Prostate gland (tissue), 2 donors: ENCODE results near the gene ARFGAP1. TPM values are rescaled to one million over a fixed set of nuclear protein-coding genes. Genes with fewer than 3 reads are reported as not detected.

Experiments
- DNase-seq: peaks from one replicate; pipeline ENCODE4 v3.0.0-alpha.2; 2019; ENCODE audit warnings: low spot score
- H3K27ac ChIP-seq, 2 donors: fragments of 200-600 bp; sonication (generic); 2 replicates each; pipeline ENCODE4 v1.5.1; 2017 to 2019
- H3K27me3 ChIP-seq: fragments of 200-600 bp; sonication (generic); replicated peaks from 2 replicates; pipeline ENCODE4 v1.5.1; 2019; ENCODE audit not compliant: insufficient read depth
- H3K36me3 ChIP-seq, 2 donors: fragments of 200-600 bp; sonication (generic); 1 replicate in 1 of 2; 2 replicates in 1 of 2; pipeline versions ENCODE4 v1.5.1 to v1.8.1; 2017 to 2019
- H3K4me1 ChIP-seq: fragments of 200-600 bp; sonication (generic); replicated peaks from 2 replicates; pipeline ENCODE4 v1.5.1; 2019
- H3K4me3 ChIP-seq, 2 donors: fragments of 200-600 bp; sonication (generic); 2 replicates each; pipeline ENCODE4 v1.5.1; 2017 to 2019
- H3K9me3 ChIP-seq: fragments of 200-600 bp; sonication (generic); 2 replicates; pipeline ENCODE4 v1.5.1; 2017
- CTCF ChIP-seq, 4 experiments: fragments of 200-600 bp in 2 of 4; fragments of 450-650 bp in 2 of 4; sonication (generic) in 2 of 4; IDR thresholded peaks; 1 replicate in 3 of 4; 2 replicates in 1 of 4; pipeline ENCODE4 v1.5.1; 2016 to 2019; ENCODE audit warnings: antibody characterized with exemption in 4 of 4, mild to moderate bottlenecking in 2 of 4, moderate library complexity in 2 of 4
- POLR2A ChIP-seq: fragments of 450-650 bp; IDR thresholded peaks from one replicate; pipeline ENCODE4 v1.6.1; 2016; ENCODE audit warnings: antibody characterized with exemption, mild to moderate bottlenecking
- POLR2AphosphoS5 ChIP-seq: sonication (generic); formaldehyde crosslinking; IDR thresholded peaks from one replicate; pipeline ENCODE4 v1.6.1; 2017; ENCODE audit warnings: antibody characterized with exemption
- WGBS: methylation state at CpG from one replicate; pipeline ENCODE4 v1.1.5; 2018; 5-methylcytosine and 5-hydroxymethylcytosine counted together
- intact Hi-C: fragments of 100-400 bp; cut with DNase I; formaldehyde crosslinking; loops from one replicate; pipeline ENCODE4 v1.14.2; 2022
- total RNA-seq, 2 donors: library from RNA; depleted of rRNA; stranded (reverse); fragments of >200 nt; gene quantifications; one replicate each; pipeline ENCODE4 v1.1.0, GENCODE V29; 2016

ARFGAP1 gene
- total RNA-seq, 2 donors from 2014 or later = 43.6 to 85.6 TPM

GRCh38 chr20:63225082-63225454, 47.5 kb upstream of the ARFGAP1 start:
- no peak overlapping the region for H3K27ac ChIP-seq
- no peak overlapping the region for H3K4me3 ChIP-seq
- H3K36me3 ChIP-seq = no peaks in the 10 kb centered on the region
- no peaks in the 10 kb centered on the region for H3K9me3 ChIP-seq
- 29% methylated on average over 7 of the region's 7 CpGs for WGBS
- intact Hi-C loops = loop anchor here (5.0 kb wide), 1 partner anchor 168 kb away; no protein-coding TSS in a partner anchor
- no peaks in the 10 kb centered on the region for H3K4me1 ChIP-seq
- H3K27me3 ChIP-seq = peaks cover 3% of the 10 kb centered on the region
- no peak for TF ChIP-seq CTCF (IDR thresholded peaks at IDR 0.05)
- no peak for TF ChIP-seq POLR2AphosphoS5
- TF ChIP-seq POLR2A = no peak
- DNase-seq = no peak

- WGBS = 74% methylated on average over 14 of the region's 19 CpGs
Measured at GRCh38 chr20:63226042-63226943, 46.3 kb upstream of the ARFGAP1 start.

GRCh38 chr20:63227260-63227659, 45.4 kb upstream of the ARFGAP1 start:
- no peak for DNase-seq
- Histone ChIP-seq H3K4me3 (no peak overlapping the region), H3K9me3 (no peaks in the 10 kb centered on the region), H3K36me3 (no peaks in the 10 kb centered on the region), H3K27ac (no peak overlapping the region), H3K27me3 (peaks cover 3% of the 10 kb centered on the region), H3K4me1 (no peaks in the 10 kb centered on the region)
- TF ChIP-seq POLR2A = no peak
- TF ChIP-seq POLR2AphosphoS5 = no peak
- TF ChIP-seq CTCF (IDR thresholded peaks at IDR 0.05) = no peak
- intact Hi-C loops = loop anchor here (5.0 kb wide), 1 partner anchor 170 kb away; no protein-coding TSS in a partner anchor
- 100% methylated on average over 5 of the region's 5 CpGs for WGBS

More at GRCh38 chr20:63226042-63226943, 46.3 kb upstream of the ARFGAP1 start:
- Histone ChIP-seq H3K27me3 (peaks cover 3% of the 10 kb centered on the region), H3K9me3 (no peaks in the 10 kb centered on the region), H3K27ac (no peak overlapping the region), H3K4me1 (no peaks in the 10 kb centered on the region), H3K4me3 (no peak overlapping the region), H3K36me3 (no peaks in the 10 kb centered on the region)
- TF ChIP-seq CTCF (IDR thresholded peaks at IDR 0.05) = no peak
- TF ChIP-seq POLR2AphosphoS5 = no peak
- no peak for TF ChIP-seq POLR2A
- intact Hi-C loops = loop anchor here (5.0 kb wide), 1 partner anchor 169 kb away; no protein-coding TSS in a partner anchor
- no peak for DNase-seq

- H3K4me1 ChIP-seq = no peaks in the 10 kb centered on the region
- peaks cover 3% of the 10 kb centered on the region for H3K27me3 ChIP-seq
- H3K9me3 ChIP-seq = no peaks in the 10 kb centered on the region
- DNase-seq = no peak
- 71% methylated on average over 13 of the region's 13 CpGs for WGBS
- no peak overlapping the region for H3K4me3 ChIP-seq
- no peak for TF ChIP-seq POLR2A
- TF ChIP-seq CTCF (IDR thresholded peaks at IDR 0.05) = no peak
- no peak for TF ChIP-seq POLR2AphosphoS5
- H3K36me3 ChIP-seq = no peaks in the 10 kb centered on the region
- intact Hi-C loops = loop anchor here (5.0 kb wide), 1 partner anchor 172 kb away; no protein-coding TSS in a partner anchor
- H3K27ac ChIP-seq = no peak overlapping the region
Measured at GRCh38 chr20:63228806-63229205, 43.8 kb upstream of the ARFGAP1 start.
